Measurements from ENCODE around the gene RIMS4. TPM values are rescaled to one million over a fixed set of nuclear protein-coding genes. Genes with fewer than 3 reads are reported as not detected.
A peak's percentile ranks its signal among the peaks of the same experiment; 100 is the strongest.

Gene RIMS4
- total and polyA plus RNA-seq, 2 of the 8 experiments (the other 6 are each of a cell fraction or from before 2014, with no cell fraction given) = 13.3 to 44.2 TPM

DNA sequence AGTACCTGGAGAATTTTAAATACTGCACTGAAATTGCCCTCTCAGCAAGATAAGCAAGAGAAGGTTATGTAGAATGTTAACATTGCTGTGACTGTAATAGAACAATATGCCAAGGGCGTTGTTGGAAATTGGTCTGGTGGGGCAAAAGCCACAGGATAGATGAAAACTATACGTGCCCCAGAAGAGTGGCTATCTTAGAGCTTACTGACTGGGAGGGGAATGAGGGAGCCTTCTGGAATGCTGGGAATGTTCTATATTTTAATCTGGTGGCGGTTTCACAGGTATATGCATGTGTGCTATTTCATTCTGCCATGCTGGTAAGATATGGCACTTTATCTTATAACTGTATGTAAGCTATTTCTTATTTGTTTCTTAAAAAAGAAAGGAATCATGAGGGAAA lies 39.9 kb upstream of the RIMS4 start:
- H2BK20ac ChIP-seq (ENCODE audit: low read length) = no peak overlapping the region
- H2AFZ ChIP-seq (ENCODE audit: low read length) = no peak overlapping the region
- no peak overlapping the region for H4K8ac ChIP-seq (ENCODE audit: extremely low read depth, insufficient read depth, low read length)
- no peaks in the 10 kb centered on the region; the same call in 1 of the 2 replicates for H3K23me2 ChIP-seq (ENCODE audit: low read depth, low read length)
- peaks cover 0 to 5% of the 10 kb centered on the region in 2 experiments; a peak in 1 of 4 replicates for H3K9me3 ChIP-seq (ENCODE audit: insufficient read depth in 2 of 2, low read depth in 1 of 2, low read length in 1 of 2)
- peaks cover 0 to 2% of the 10 kb centered on the region in 2 experiments for H4K20me1 ChIP-seq (replicated peaks in 1 of 2; ENCODE audit: control insufficient read depth in 1 of 2, insufficient read depth in 2 of 2, low read length in 2 of 2)
- H3K18ac ChIP-seq (ENCODE audit: extremely low read depth, low read length) = no peak overlapping the region
- no peaks in the 10 kb centered on the region for H3K79me1 ChIP-seq (ENCODE audit: low read depth, low read length)
- H3K9ac ChIP-seq (replicated peaks in 1 of 4; ENCODE audit: extremely low read depth in 1 of 4, low read depth in 3 of 4, low read length in 3 of 4) = no peak overlapping the region
- DNase-seq (ENCODE audit: low read depth in 1 of 2, low spot score in 2 of 2) (no peak), FAIRE-seq (no peak)
- no peak overlapping the region for H4K91ac ChIP-seq (replicated peaks; ENCODE audit: insufficient read length, low read length)
- no peak overlapping the region for H4K5ac ChIP-seq (ENCODE audit: insufficient read length, low read depth, low read length)
- no peak overlapping the region for H2BK120ac ChIP-seq (replicated peaks; ENCODE audit: low read depth, low read length)
- H3K4me3 ChIP-seq (ENCODE audit: extremely low read depth in 1 of 4, insufficient read depth in 2 of 4, low read depth in 3 of 4, low read length in 4 of 4) = no peak overlapping the region
- no peak overlapping the region for H3K23ac ChIP-seq (ENCODE audit: insufficient read length)
- H3K56ac ChIP-seq (replicated peaks; ENCODE audit: insufficient read length, low read depth, low read length) = no peak overlapping the region
- H2BK12ac ChIP-seq (ENCODE audit: low read depth, low read length) = no peak overlapping the region
- H2BK15ac ChIP-seq (ENCODE audit: low read length) = no peak overlapping the region
- H3K4ac ChIP-seq (replicated peaks; ENCODE audit: insufficient read length, low read depth, low read length) = no peak overlapping the region
- ChIA-PET POLR2A (ENCODE audit: partially characterized antibody) (interaction anchor here (0.8 kb wide), 1 partner anchor 19 kb away, joined by 4 read pairs; no protein-coding TSS in a partner anchor), CTCF (ENCODE audit: partially characterized antibody) (interaction anchor here (0.6 to 3.5 kb wide), 8 partner anchors 10 to 131 kb away, joined by 3 to 14 read pairs (median 3); no protein-coding TSS in a partner anchor)
- WGBS, 2 experiments (ENCODE audit: extremely low coverage in 1 of 2, insufficient coverage in 1 of 2, insufficient read length in 1 of 2, insufficient replicate concordance in 2 of 2, low coverage in 1 of 2, low lambda C conversion rate in 2 of 2, missing lambda C conversion rate in 1 of 2) = 74% methylated on average over 3 of the region's 3 CpGs; no CpG with 5 or more reads in 1 of the 2 experiments
- peaks cover 0 to 2% (median under 1%) of the 10 kb centered on the region in 4 experiments; a peak in 2 of 7 replicates for H3K4me1 ChIP-seq (replicated peaks in 1 of 4; ENCODE audit: control insufficient read depth in 3 of 4, insufficient read depth in 4 of 4, low read length in 3 of 4)
- no peak overlapping the region for H3K27ac ChIP-seq (ENCODE audit: low read depth, low read length)
- H3K4me2 ChIP-seq (ENCODE audit: insufficient read depth in 1 of 2, low read depth in 2 of 2, low read length in 2 of 2) = no peak overlapping the region
- no peaks in the 10 kb centered on the region for H3K79me2 ChIP-seq (ENCODE audit: control insufficient read depth in 1 of 2, insufficient read depth in 2 of 2, low read length in 2 of 2)
- H3K27me3 ChIP-seq (replicated peaks in 1 of 4; ENCODE audit: control insufficient read depth in 3 of 4, extremely low read depth in 1 of 4, insufficient read depth in 3 of 4, low read length in 3 of 4) = no peaks in the 10 kb centered on the region
- H2BK5ac ChIP-seq (ENCODE audit: low read depth, low read length) = no peak overlapping the region
- H3K36me3 ChIP-seq (ENCODE audit: control insufficient read depth in 2 of 4, insufficient read depth in 4 of 4, low read length in 3 of 4) = no peaks in the 10 kb centered on the region
- H2AK5ac ChIP-seq (ENCODE audit: low read depth, low read length) = no peak overlapping the region
- no peak overlapping the region for H3K14ac ChIP-seq (ENCODE audit: insufficient read length)
- TF ChIP-seq RXRA (IDR thresholded peaks at IDR 0.05; ENCODE audit: insufficient read depth, low read depth, low read length) = no peak
- no peak for TF ChIP-seq NRF1 (IDR thresholded peaks at IDR 0.05; ENCODE audit: low read depth, low read length)
- TF ChIP-seq TEAD4 (IDR thresholded peaks at IDR 0.05; ENCODE audit: low read depth, low read length) = peak; percentile 53; the same call in 1 of the 2 replicates
- no peak for TF ChIP-seq KDM5A (IDR thresholded peaks at IDR 0.05; ENCODE audit: low read length)
- no peak for TF ChIP-seq CREB1 (IDR thresholded peaks at IDR 0.05)
- TF ChIP-seq, protein P1, sequence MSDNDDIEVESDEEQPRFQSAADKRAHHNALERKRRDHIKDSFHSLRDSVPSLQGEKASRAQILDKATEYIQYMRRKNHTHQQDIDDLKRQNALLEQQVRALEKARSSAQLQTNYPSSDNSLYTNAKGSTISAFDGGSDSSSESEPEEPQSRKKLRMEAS (IDR thresholded peaks at IDR 0.05) = no peak
- TF ChIP-seq GTF2F1 (IDR thresholded peaks at IDR 0.05; ENCODE audit: borderline replicate concordance, low read depth, low read length) = no peak

All from H1 (cell line).